Kidney (tissue), 14 donors: ENCODE results near the gene VSNL1. TPM values are rescaled to one million over a fixed set of nuclear protein-coding genes. Genes with fewer than 3 reads are reported as not detected.

ENCODE experiments used
- DNase-seq, 5 donors: peaks; one replicate each; pipeline ENCODE4 v3.0.0-alpha.2; 2013 to 2020
- FAIRE-seq: peaks from 2 replicates; lab custom pipeline; 2012; peaks lifted over from hg19 to GRCh38; lab: Jason Lieb, UNC
- H3K27ac ChIP-seq, 2 donors: one replicate each; pipeline ENCODE4 v1.7.0; 2013; ENCODE audit warnings: low read depth in 2 of 2, low read length in 2 of 2, inconsistent platforms in 1 of 2
- H3K27me3 ChIP-seq: one replicate; pipeline ENCODE4 v1.7.1; 2013; ENCODE audit warnings: low read length, inconsistent platforms; ENCODE audit not compliant: control insufficient read depth, insufficient read depth
- H3K36me3 ChIP-seq, 3 donors: one replicate each; pipeline versions ENCODE4 v1.7.0 to v1.7.1; 2013; ENCODE audit warnings: low read length in 3 of 3, control low read depth in 1 of 3, inconsistent platforms in 1 of 3; ENCODE audit not compliant: insufficient read depth in 3 of 3, control insufficient read depth in 2 of 3
- H3K4me1 ChIP-seq, 3 donors: one replicate each; pipeline versions ENCODE4 v1.7.0 to v1.7.1; 2013; ENCODE audit warnings: low read length in 3 of 3, inconsistent platforms in 1 of 3, low read depth in 1 of 3; ENCODE audit not compliant: control insufficient read depth in 2 of 3, insufficient read depth in 2 of 3
- H3K4me3 ChIP-seq, 3 donors: one replicate each; pipeline versions ENCODE4 v1.7.0 to v1.8.1; 2013; ENCODE audit warnings: low read length in 3 of 3, control low read depth in 1 of 3, inconsistent platforms in 1 of 3
- H3K9ac ChIP-seq, 3 donors: one replicate each; pipeline versions ENCODE4 v1.7.0 to v1.7.1; 2013; ENCODE audit warnings: low read length in 3 of 3, control low read depth in 1 of 3, inconsistent platforms in 1 of 3
- H3K9me3 ChIP-seq, 3 donors: one replicate each; pipeline versions ENCODE4 v1.7.0 to v1.7.1; 2013; ENCODE audit warnings: low read length in 3 of 3, control low read depth in 1 of 3, inconsistent platforms in 1 of 3; ENCODE audit not compliant: control insufficient read depth in 2 of 3, insufficient read depth in 1 of 3
- CTCF ChIP-seq: IDR thresholded peaks from 3 replicates; pipeline ENCODE4 v1.5.1; 2012; ENCODE audit warnings: mild to moderate bottlenecking, moderate library complexity, borderline replicate concordance; ENCODE audit not compliant: insufficient read depth; ENCODE audit errors: extremely low read depth
- intact Hi-C: fragments of 100-400 bp; cut with DNase I; formaldehyde crosslinking; loops from one replicate; pipeline ENCODE4 v1.11.1; 2022
- polyA plus RNA-seq: library from polyadenylated mRNA; stranded (reverse); fragments of 350-450 nt; fragmentation: Illumina TruSeq; extraction: RNeasy Lipid Tissue Mini Kit (QIAGEN cat#74804); gene quantifications from one replicate; pipeline ENCODE4 v1.2.3, GENCODE V29; 2014; ENCODE audit warnings: low read depth, low replicate concordance; ENCODE audit not compliant: insufficient read depth
- total RNA-seq: library from RNA; stranded (reverse); fragmentation: NEBNext Ultra II Directional; extraction: Animal tissue kit (Norgen Biotek cat#: 25700); gene quantifications from one replicate; pipeline ENCODE4 v1.2.1, GENCODE V29; 2021
- donor health status: control.
- donor health status: control.
- donor health status: control.
- donor health status: control.
- donor health status: control.
- donor health status: DM: yes; HTN: yes; CAD: no.
- donor health status: Normal renal cell carcinoma (clear cell type).

Gene VSNL1
- total and polyA plus RNA-seq, 2 donors from 2014 or later = 0.44 to 1.0 TPM

- Histone ChIP-seq H3K9ac (no peak overlapping the region), H3K27ac (no peak overlapping the region), H3K9me3 (no peaks in the 10 kb centered on the region), H3K36me3 (no peaks in the 10 kb centered on the region), H3K27me3 (no peaks in the 10 kb centered on the region), H3K4me3 (no peak overlapping the region), H3K4me1 (no peaks in the 10 kb centered on the region)
- DNase-seq = no peak
- TF ChIP-seq CTCF = no peak
- intact Hi-C loops = no loop called here
- no peak for FAIRE-seq
These were observed 38.0 kb downstream of the VSNL1 start for GRCh38 chr2:17578466-17578928.

GRCh38 chr2:17579605-17580318, 39.3 kb downstream of the VSNL1 start:
- H3K36me3 ChIP-seq = no peaks in the 10 kb centered on the region
- no peaks in the 10 kb centered on the region for H3K9me3 ChIP-seq
- FAIRE-seq (no peak), DNase-seq (no peak)
- H3K9ac ChIP-seq = no peak overlapping the region
- H3K4me1 ChIP-seq = no peaks in the 10 kb centered on the region
- H3K27me3 ChIP-seq = no peaks in the 10 kb centered on the region
- intact Hi-C loops = no loop called here
- no peak overlapping the region for H3K4me3 ChIP-seq
- no peak overlapping the region for H3K27ac ChIP-seq
- TF ChIP-seq CTCF = no peak

GRCh38 chr2:17580319-17580715, 39.8 kb downstream of the VSNL1 start:
- FAIRE-seq = no peak
- intact Hi-C loops = no loop called here
- H3K27ac ChIP-seq = no peak overlapping the region

More at GRCh38 chr2:17580319-17580715, 39.8 kb downstream of the VSNL1 start:
- H3K4me3 ChIP-seq = no peak overlapping the region
- DNase-seq = no peak
- H3K27me3 ChIP-seq = no peaks in the 10 kb centered on the region
- H3K36me3 ChIP-seq = no peaks in the 10 kb centered on the region
- H3K9me3 ChIP-seq = no peaks in the 10 kb centered on the region
- no peak overlapping the region for H3K9ac ChIP-seq
- no peaks in the 10 kb centered on the region for H3K4me1 ChIP-seq
- TF ChIP-seq CTCF = no peak
